Upper lobe of left lung (tissue), 4 donors: ENCODE measurements around the gene SKIL.

Experiments used
- EP300 ChIP-seq, 4 donors: sonication (generic); formaldehyde crosslinking; IDR thresholded peaks; one replicate each; pipeline ENCODE4 v1.5.1; 2017; ENCODE audit warnings: antibody characterized with exemption in 4 of 4, control low read depth in 2 of 4
- POLR2A ChIP-seq, 4 donors: fragments of 450-650 bp; IDR thresholded peaks; one replicate each; pipeline ENCODE4 v1.5.1; 2016 to 2017; ENCODE audit warnings: antibody characterized with exemption in 4 of 4, mild to moderate bottlenecking in 2 of 4
- POLR2AphosphoS5 ChIP-seq, 2 donors: sonication (generic); formaldehyde crosslinking; IDR thresholded peaks; one replicate each; pipeline ENCODE4 v1.5.1; 2017; ENCODE audit warnings: antibody characterized with exemption in 2 of 2
- TF ChIP-seq, protein P1 (sequence below), 6 experiments: fragments of 450-650 bp in 4 of 6; fragments of 200-600 bp in 2 of 6; sonication (generic) in 2 of 6; IDR thresholded peaks; one replicate each; pipeline ENCODE4 v1.5.1; 2016 to 2019; ENCODE audit warnings: antibody characterized with exemption in 6 of 6

DNA sequence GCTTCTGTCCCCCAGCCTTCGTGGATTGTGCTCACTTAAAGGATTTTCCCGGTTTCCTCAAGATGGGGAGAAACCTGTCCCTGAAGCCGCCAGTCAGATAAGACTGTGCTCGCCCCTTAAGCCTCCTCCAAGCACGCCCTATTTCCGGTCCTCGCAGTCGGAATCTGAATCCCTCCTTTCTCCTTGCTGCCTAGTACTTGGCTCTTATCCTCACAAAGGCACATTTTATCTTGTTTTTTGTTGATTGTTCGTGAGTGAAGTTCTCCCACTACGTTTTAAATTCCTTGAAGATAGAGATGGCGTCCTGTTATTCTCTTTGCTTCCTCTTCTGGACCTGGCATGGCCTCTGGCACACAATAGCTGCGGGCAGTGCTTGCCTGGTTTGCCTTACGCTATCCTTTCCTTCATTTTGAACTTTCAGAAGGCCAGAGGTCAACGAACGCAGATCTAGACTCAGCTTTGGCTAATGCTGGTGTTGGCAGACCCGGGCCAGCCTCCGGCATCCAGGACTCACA, 62.8 kb downstream of the SKIL start:
- TF ChIP-seq, protein P1, sequence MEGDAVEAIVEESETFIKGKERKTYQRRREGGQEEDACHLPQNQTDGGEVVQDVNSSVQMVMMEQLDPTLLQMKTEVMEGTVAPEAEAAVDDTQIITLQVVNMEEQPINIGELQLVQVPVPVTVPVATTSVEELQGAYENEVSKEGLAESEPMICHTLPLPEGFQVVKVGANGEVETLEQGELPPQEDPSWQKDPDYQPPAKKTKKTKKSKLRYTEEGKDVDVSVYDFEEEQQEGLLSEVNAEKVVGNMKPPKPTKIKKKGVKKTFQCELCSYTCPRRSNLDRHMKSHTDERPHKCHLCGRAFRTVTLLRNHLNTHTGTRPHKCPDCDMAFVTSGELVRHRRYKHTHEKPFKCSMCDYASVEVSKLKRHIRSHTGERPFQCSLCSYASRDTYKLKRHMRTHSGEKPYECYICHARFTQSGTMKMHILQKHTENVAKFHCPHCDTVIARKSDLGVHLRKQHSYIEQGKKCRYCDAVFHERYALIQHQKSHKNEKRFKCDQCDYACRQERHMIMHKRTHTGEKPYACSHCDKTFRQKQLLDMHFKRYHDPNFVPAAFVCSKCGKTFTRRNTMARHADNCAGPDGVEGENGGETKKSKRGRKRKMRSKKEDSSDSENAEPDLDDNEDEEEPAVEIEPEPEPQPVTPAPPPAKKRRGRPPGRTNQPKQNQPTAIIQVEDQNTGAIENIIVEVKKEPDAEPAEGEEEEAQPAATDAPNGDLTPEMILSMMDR (IDR thresholded peaks at IDR 0.05), result no peak
- TF ChIP-seq POLR2A (IDR thresholded peaks at IDR 0.05) (no peak), POLR2AphosphoS5 (IDR thresholded peaks at IDR 0.05) (no peak), EP300 (IDR thresholded peaks at IDR 0.05) (no peak)
